HL-60 (cell line): ENCODE measurements around the gene IGFL1.

Source experiments
- DNase-seq, 2 experiments: peaks; one replicate each; pipeline ENCODE4 v3.0.0-alpha.2; 2010 to 2020; ENCODE audit warnings: low read depth in 1 of 2, low spot score in 1 of 2
- H3K27ac ChIP-seq: fragments of 250-450 bp; sonication (Bioruptor Pico); replicated peaks from 2 replicates; pipeline ENCODE4 v1.5.1; 2020; ENCODE audit warnings: mild to moderate bottlenecking, moderate library complexity
- H3K27me3 ChIP-seq: fragments of 250-450 bp; sonication (Bioruptor Pico); 2 replicates; pipeline ENCODE4 v1.5.1; 2021; ENCODE audit warnings: mild to moderate bottlenecking, moderate library complexity; ENCODE audit not compliant: insufficient read depth, poor library complexity, severe bottlenecking
- H3K4me3 ChIP-seq: replicated peaks from 2 replicates; pipeline ENCODE4 v1.5.1; 2011; ENCODE audit warnings: mild to moderate bottlenecking, control low read depth, low read length; ENCODE audit not compliant: insufficient read depth
- GABPA ChIP-seq: IDR thresholded peaks from 2 replicates; pipeline ENCODE4 v1.6.1; 2012; ENCODE audit warnings: low read depth
- POLR2AphosphoS5 ChIP-seq: IDR thresholded peaks from 2 replicates; pipeline ENCODE4 v1.6.1; 2012; ENCODE audit warnings: low read depth
- SPI1 ChIP-seq: IDR thresholded peaks from 2 replicates; pipeline ENCODE4 v1.6.1; 2012; ENCODE audit warnings: low read depth, mild to moderate bottlenecking, borderline replicate concordance
- TF ChIP-seq, protein P1 (sequence below): IDR thresholded peaks from 2 replicates; pipeline ENCODE4 v1.6.1; 2012; ENCODE audit warnings: low read depth; ENCODE audit not compliant: insufficient replicate concordance
- TF ChIP-seq, protein P2 (sequence below): IDR thresholded peaks from one replicate; pipeline ENCODE4 v1.5.1; 2011; ENCODE audit warnings: low read length, control low read depth, inconsistent platforms; ENCODE audit not compliant: insufficient read depth

IGFL1 gene

DNA sequence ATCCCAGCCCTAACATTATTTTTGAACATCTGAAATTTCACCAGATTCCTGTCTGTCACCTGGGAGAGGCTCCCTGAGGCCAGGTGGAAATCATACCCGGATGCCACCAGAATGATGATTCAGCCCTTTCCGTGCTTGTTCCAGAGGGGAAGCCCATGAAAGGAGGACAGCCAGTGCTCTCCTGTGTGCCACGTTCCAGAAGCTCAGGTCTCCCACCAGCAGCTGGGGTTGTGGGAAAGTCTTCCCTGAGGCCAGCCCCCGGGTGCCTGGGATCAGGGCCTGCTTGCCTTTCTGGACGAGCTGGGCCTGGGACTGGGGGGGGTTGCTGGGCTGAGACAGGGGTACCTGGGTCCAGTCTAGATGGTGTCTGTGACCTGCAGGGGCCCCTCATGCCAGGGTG lies 25.5 kb upstream of the IGFL1 start:
- H3K27ac ChIP-seq = no peak overlapping the region
- peaks cover 5% of the 10 kb centered on the region for H3K27me3 ChIP-seq
- H3K4me3 ChIP-seq = no peak overlapping the region
- TF ChIP-seq GABPA (no peak), POLR2AphosphoS5 (no peak), SPI1 (no peak)
- TF ChIP-seq, protein P1, sequence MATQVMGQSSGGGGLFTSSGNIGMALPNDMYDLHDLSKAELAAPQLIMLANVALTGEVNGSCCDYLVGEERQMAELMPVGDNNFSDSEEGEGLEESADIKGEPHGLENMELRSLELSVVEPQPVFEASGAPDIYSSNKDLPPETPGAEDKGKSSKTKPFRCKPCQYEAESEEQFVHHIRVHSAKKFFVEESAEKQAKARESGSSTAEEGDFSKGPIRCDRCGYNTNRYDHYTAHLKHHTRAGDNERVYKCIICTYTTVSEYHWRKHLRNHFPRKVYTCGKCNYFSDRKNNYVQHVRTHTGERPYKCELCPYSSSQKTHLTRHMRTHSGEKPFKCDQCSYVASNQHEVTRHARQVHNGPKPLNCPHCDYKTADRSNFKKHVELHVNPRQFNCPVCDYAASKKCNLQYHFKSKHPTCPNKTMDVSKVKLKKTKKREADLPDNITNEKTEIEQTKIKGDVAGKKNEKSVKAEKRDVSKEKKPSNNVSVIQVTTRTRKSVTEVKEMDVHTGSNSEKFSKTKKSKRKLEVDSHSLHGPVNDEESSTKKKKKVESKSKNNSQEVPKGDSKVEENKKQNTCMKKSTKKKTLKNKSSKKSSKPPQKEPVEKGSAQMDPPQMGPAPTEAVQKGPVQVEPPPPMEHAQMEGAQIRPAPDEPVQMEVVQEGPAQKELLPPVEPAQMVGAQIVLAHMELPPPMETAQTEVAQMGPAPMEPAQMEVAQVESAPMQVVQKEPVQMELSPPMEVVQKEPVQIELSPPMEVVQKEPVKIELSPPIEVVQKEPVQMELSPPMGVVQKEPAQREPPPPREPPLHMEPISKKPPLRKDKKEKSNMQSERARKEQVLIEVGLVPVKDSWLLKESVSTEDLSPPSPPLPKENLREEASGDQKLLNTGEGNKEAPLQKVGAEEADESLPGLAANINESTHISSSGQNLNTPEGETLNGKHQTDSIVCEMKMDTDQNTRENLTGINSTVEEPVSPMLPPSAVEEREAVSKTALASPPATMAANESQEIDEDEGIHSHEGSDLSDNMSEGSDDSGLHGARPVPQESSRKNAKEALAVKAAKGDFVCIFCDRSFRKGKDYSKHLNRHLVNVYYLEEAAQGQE = no peak
- TF ChIP-seq, protein P2, sequence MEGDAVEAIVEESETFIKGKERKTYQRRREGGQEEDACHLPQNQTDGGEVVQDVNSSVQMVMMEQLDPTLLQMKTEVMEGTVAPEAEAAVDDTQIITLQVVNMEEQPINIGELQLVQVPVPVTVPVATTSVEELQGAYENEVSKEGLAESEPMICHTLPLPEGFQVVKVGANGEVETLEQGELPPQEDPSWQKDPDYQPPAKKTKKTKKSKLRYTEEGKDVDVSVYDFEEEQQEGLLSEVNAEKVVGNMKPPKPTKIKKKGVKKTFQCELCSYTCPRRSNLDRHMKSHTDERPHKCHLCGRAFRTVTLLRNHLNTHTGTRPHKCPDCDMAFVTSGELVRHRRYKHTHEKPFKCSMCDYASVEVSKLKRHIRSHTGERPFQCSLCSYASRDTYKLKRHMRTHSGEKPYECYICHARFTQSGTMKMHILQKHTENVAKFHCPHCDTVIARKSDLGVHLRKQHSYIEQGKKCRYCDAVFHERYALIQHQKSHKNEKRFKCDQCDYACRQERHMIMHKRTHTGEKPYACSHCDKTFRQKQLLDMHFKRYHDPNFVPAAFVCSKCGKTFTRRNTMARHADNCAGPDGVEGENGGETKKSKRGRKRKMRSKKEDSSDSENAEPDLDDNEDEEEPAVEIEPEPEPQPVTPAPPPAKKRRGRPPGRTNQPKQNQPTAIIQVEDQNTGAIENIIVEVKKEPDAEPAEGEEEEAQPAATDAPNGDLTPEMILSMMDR = no peak
- DNase-seq = no peak

DNA sequence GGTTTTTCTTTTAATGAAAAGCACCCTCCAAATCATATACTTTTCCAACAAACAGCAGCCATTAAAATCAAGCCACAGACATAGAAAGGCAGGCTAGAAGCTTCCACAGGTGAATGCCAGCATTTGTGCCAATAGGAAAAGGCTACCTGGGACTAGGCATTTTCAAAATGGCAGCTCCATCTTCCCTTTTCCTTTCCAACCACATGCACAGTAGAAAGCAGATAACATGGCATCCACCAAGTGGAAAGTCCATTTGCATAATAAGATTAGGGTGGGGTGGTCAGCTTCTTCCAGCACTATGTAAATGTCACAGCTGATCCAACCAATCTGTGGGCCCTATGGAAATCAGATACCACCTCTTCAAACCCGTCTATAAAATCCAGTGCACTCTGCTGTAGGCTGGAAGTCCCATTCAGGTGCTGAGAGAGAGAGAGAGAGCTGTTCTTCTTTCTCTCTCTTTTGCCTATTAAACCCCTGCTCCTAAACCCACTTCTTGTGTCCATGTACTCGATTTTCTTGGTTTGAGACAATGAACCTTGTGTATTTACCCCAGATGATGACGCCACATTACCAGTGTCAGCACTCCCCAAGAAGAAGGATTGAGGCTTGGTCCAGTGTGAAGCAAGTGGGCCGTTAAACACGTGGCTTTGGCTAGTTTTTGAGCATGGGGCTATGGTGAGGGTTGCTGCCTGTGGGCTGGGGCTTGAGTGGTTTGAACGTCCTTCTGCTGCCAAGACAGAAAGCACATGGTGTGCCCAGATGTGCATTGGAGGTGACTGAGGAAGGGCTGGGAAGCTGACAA lies 24.2 kb upstream of the IGFL1 start:
- Histone ChIP-seq H3K27ac (no peak overlapping the region), H3K4me3 (no peak overlapping the region), H3K27me3 (peaks cover 5% of the 10 kb centered on the region)
- TF ChIP-seq POLR2AphosphoS5 = no peak
- TF ChIP-seq, protein P2 = no peak
- TF ChIP-seq, protein P1 = no peak
- no peak for DNase-seq

DNA sequence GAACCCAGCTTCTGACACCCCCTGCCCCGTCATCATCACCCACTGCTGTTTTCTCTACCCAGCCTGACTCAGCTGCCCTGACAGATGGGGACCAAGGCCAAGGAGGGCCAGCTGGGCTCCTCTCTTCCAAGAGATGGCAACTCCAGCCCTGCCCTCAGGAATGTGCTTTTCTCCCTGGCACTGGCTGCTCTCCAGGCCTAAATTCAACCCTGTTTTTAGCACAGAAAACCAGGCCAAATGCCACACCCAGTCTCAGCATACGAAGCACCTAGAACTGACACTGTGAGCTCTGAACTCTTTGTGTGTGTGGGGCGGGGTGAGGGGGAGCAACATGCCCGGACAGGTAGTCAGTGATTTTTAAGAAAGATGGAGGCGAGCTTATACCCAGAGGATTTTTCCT lies 23.4 kb upstream of the IGFL1 start:
- TF ChIP-seq GABPA (no peak), POLR2AphosphoS5 (no peak), SPI1 (no peak)
- TF ChIP-seq, protein P2 = no peak
- TF ChIP-seq, protein P1 = no peak
- Histone ChIP-seq H3K27ac (no peak overlapping the region), H3K4me3 (no peak overlapping the region), H3K27me3 (peaks cover 3% of the 10 kb centered on the region)
- no peak for DNase-seq
